Activated B cell treated with CpG ODN at 0.5 μM for 24 hours (primary cell): ENCODE data around the gene SCYGR1. TPM values are rescaled to one million over a fixed set of nuclear protein-coding genes. Genes with fewer than 3 reads are reported as not detected.
"Not testable (repeated sequence)": the region's sequence is repeated elsewhere in the genome, so short reads cannot be mapped to it uniquely, and the experiment has no call there.

ENCODE experiments used
- ATAC-seq: fragments of 200-7000 bp; cut with Tn5 transposase; one replicate; pipeline ENCODE4 v1.10.0; 2021; ENCODE audit warnings: low read depth, mild to moderate bottlenecking, moderate library complexity
- CTCF ChIA-PET: fragments of 350-600 bp; sonication (Branson Sonifier 250); formaldehyde crosslinking; loops from one replicate; lab custom pipeline; 2021; ENCODE audit warnings: antibody characterized with exemption; lab: Charles Lee
- POLR2A ChIA-PET: fragments of 350-600 bp; sonication (Branson Sonifier 250); formaldehyde crosslinking; loops from one replicate; lab custom pipeline; 2021; ENCODE audit warnings: antibody characterized with exemption; lab: Charles Lee
- DNase-seq: peaks from one replicate; pipeline ENCODE4 v3.0.0; 2022
- H3K27ac Mint-ChIP-seq: one replicate; pipeline ENCODE4 v1.8.0; 2020; ENCODE audit warnings: mixed read lengths
- H3K27me3 Mint-ChIP-seq: one replicate; pipeline ENCODE4 v1.8.0; 2021; ENCODE audit warnings: mixed read lengths
- H3K36me3 Mint-ChIP-seq: one replicate; pipeline ENCODE4 v1.8.0; 2021; ENCODE audit warnings: low read depth, mixed read lengths
- H3K4me1 Mint-ChIP-seq: one replicate; pipeline ENCODE4 v1.8.0; 2021; ENCODE audit warnings: mixed read lengths
- H3K4me3 Mint-ChIP-seq: one replicate; pipeline ENCODE4 v1.8.0; 2020; ENCODE audit warnings: mild to moderate bottlenecking, mixed read lengths
- H3K9me3 Mint-ChIP-seq: one replicate; pipeline ENCODE4 v1.8.0; 2020; ENCODE audit warnings: mixed read lengths
- intact Hi-C: fragments of 100-400 bp; cut with micrococcal nuclease; formaldehyde crosslinking; loops from one replicate; pipeline ENCODE4 v1.15.1; 2024
- total RNA-seq: library from RNA; stranded (reverse); gene quantifications from 2 replicates; pipeline ENCODE4 v1.2.3, GENCODE V29; 2022
- TF ChIP-seq, protein P1 (sequence below): fragments of 200-600 bp; IDR thresholded peaks from one replicate; pipeline ENCODE4 v1.8.0; 2022; ENCODE audit warnings: antibody characterized with exemption, mild to moderate bottlenecking

The SCYGR1 gene, protein sequence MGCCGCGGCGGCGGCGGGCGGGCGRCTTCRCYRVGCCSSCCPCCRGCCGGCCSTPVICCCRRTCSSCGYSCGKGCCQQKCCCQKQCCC
- total RNA-seq = not detected in 2 replicates

DNA sequence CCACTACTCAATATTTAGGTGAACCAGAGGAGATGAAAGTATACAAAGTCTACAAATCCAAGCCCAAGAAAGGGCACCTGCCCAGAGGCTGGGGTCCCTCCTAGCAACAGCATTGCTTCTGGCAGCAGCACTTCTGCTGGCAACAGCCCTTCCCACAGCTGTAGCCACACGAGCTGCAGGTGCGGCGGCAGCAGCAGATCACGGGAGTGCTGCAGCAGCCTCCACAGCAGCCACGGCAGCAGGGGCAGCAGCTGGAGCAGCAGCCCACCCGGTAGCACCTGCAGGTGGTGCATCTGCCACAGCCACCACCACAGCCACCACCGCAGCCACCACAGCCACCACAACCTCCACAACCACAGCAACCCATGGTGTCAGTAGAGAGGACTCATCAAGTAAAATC is at the start of gene SCYGR1:
SCYGR1 (minus strand) TSS at position 367 of the 400 bp plus-strand sequence; CDS start at position 367, 0 bp downstream.
- H3K9me3 Mint-ChIP-seq, intact Hi-C loops, ATAC-seq, DNase-seq, H3K4me3 Mint-ChIP-seq, H3K36me3 Mint-ChIP-seq, H3K27me3 Mint-ChIP-seq, CTCF ChIA-PET: not testable (repeated sequence)
- peaks cover 36% of the 10 kb centered on the region for H3K4me1 Mint-ChIP-seq
- H3K27ac Mint-ChIP-seq = peak within 1 kb of the TSS; percentile 71
- POLR2A ChIA-PET = interaction anchor here (0.5 kb wide), 1 partner anchor 72 kb away, joined by 5 read pairs; no protein-coding TSS in a partner anchor

DNA sequence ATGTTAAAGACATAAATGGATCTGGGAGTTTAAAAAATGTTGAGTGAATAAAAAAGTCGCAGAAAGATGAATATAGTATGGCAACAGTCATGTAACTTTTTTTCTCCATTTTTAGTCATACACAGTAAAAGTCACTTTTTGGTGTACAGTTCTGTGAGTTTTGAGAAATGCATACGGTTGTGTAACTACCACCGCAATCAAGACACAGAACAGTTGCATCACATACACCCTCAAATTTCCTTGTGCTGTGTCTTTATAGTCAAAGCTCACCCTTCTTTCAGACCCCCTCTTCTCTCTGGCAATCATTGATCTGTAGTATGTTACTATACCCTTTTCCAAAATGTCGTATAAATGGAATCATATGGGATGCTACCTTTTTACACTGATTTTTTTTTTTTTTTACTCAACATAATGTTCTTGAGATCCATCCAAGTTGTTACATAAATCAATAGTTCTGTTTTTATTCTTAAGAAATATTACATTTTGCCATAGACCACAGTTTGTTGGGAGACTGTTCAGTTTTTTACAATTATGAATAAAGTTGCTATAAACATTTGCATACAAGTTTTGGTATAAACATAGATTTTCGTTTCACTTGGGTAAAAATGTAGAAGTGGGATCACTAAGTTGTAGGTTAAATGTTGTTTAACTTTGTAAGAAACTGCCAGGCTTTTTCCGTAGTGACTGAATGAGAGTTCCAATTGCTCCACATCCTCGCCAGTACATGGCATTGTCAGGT is 48.9 kb upstream of the SCYGR1 start:
- Mint-ChIP-seq H3K4me3 (no peak overlapping the region), H3K27me3 (no peaks in the 10 kb centered on the region), H3K36me3 (peaks cover 9% of the 10 kb centered on the region), H3K27ac (no peak overlapping the region), H3K4me1 (no peaks in the 10 kb centered on the region), H3K9me3 (peaks cover 10% of the 10 kb centered on the region)
- ChIA-PET CTCF (no interaction called here), POLR2A (no interaction called here)
- no peak for DNase-seq
- ATAC-seq = no peak
- TF ChIP-seq, protein P1, sequence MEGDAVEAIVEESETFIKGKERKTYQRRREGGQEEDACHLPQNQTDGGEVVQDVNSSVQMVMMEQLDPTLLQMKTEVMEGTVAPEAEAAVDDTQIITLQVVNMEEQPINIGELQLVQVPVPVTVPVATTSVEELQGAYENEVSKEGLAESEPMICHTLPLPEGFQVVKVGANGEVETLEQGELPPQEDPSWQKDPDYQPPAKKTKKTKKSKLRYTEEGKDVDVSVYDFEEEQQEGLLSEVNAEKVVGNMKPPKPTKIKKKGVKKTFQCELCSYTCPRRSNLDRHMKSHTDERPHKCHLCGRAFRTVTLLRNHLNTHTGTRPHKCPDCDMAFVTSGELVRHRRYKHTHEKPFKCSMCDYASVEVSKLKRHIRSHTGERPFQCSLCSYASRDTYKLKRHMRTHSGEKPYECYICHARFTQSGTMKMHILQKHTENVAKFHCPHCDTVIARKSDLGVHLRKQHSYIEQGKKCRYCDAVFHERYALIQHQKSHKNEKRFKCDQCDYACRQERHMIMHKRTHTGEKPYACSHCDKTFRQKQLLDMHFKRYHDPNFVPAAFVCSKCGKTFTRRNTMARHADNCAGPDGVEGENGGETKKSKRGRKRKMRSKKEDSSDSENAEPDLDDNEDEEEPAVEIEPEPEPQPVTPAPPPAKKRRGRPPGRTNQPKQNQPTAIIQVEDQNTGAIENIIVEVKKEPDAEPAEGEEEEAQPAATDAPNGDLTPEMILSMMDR = no peak
- intact Hi-C loops = no loop called here

DNA sequence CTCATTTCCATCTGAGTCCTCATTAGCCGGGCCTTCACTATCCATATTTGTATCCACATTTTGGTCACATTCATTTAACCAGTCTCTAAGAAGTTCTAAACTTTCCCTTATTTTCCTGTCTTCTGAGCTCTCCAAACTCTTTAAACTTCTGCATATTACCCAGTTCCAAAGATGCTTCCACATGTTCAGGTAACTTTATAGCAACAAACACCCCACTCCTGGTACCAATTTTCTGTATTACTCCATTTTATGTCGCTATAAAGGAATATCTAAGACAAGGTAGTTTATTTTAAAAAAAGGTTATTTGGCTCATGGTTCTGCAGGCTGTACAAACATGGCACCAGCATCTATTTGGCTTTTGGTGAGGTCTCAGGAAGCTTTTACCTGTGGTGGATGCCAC is 45.4 kb upstream of the SCYGR1 start:
- Mint-ChIP-seq H3K27ac (no peak overlapping the region), H3K36me3 (peaks cover 9% of the 10 kb centered on the region), H3K9me3 (peaks cover 10% of the 10 kb centered on the region), H3K4me3 (no peak overlapping the region), H3K27me3 (no peaks in the 10 kb centered on the region), H3K4me1 (no peaks in the 10 kb centered on the region)
- ChIA-PET POLR2A (no interaction called here), CTCF (no interaction called here)
- TF ChIP-seq, protein P1 = no peak
- ATAC-seq (no peak), DNase-seq (no peak)
- intact Hi-C loops = no loop called here

DNA sequence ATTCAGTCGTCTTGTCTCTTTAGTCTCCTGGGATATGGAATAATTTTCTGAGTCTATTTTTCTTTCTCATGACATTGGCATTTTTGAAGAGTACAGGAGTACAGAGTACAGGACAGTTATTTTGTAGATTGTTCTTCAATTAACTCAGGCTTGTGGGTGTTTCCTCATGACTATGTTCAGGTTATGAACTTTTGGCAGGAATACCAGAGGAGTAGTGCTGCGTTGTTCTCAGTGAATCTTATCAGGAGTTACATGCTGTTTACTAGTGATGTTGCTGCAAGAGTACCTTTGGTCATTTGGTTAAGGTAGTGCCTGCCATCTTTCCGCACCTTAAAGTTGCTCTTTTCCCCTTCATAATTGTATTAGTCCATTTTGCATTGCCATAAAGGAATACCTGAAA is 42.9 kb upstream of the SCYGR1 start:
- ATAC-seq (no peak), DNase-seq (no peak)
- intact Hi-C loops = no loop called here
- no peaks in the 10 kb centered on the region for H3K4me1 Mint-ChIP-seq
- no peak overlapping the region for H3K27ac Mint-ChIP-seq
- no peak overlapping the region for H3K4me3 Mint-ChIP-seq
- no peaks in the 10 kb centered on the region for H3K27me3 Mint-ChIP-seq
- TF ChIP-seq, protein P1 = no peak
- peaks cover 10% of the 10 kb centered on the region for H3K9me3 Mint-ChIP-seq
- CTCF ChIA-PET = no interaction called here
- H3K36me3 Mint-ChIP-seq = peaks cover 9% of the 10 kb centered on the region
- POLR2A ChIA-PET = no interaction called here

DNA sequence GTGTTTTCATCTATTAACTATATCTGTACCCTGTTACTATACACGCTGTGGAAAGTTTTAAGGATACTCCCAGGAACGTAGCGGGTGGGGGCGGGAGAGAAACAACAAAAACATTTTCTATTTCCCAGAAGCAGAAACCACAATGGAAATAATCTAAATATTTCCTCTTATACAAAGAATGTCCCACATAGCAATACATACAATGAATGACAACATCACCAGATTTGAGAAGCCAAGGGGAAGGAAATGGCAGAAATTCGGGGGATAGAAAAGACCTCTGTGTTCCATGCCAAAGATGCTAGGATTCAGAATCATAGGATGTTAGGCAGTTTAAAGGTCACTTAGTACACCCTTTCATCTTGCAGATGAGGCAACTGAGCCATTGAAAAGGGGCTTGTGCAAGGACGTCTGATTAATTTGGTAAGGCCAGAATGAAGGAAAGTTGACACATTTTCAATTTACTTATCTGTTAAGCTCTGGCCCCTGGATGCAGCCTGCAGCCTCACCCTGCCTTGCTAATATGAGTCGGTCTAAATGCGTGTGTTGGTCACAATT is 41.1 kb upstream of the SCYGR1 start:
- no peak overlapping the region for H3K4me3 Mint-ChIP-seq
- H3K9me3 Mint-ChIP-seq = peaks cover 10% of the 10 kb centered on the region
- ChIA-PET POLR2A (no interaction called here), CTCF (no interaction called here)
- H3K36me3 Mint-ChIP-seq = peaks cover 9% of the 10 kb centered on the region
- no peak for DNase-seq
- H3K27me3 Mint-ChIP-seq = no peaks in the 10 kb centered on the region
- no peak for ATAC-seq
- intact Hi-C loops = no loop called here
- TF ChIP-seq, protein P1 = no peak
- H3K27ac Mint-ChIP-seq = no peak overlapping the region
- no peaks in the 10 kb centered on the region for H3K4me1 Mint-ChIP-seq
